HepG2 (cell line): ENCODE results near the gene NRL. TPM values are rescaled to one million over a fixed set of nuclear protein-coding genes. Genes with fewer than 3 reads are reported as not detected.

ENCODE experiments used
- CBX1 ChIP-seq: IDR thresholded peaks from one replicate; pipeline ENCODE4 v1.6.1; 2016; ENCODE audit warnings: antibody characterized with exemption, low read depth
- ELF1 ChIP-seq: sonication (generic); formaldehyde crosslinking; IDR thresholded peaks from 2 replicates; pipeline ENCODE4 v1.4.0; 2020; ENCODE audit warnings: missing genetic modification reagents
- HES4 ChIP-seq: sonication (generic); formaldehyde crosslinking; IDR thresholded peaks from 2 replicates; pipeline ENCODE4 v1.9.0; 2021; ENCODE audit warnings: mild to moderate bottlenecking, missing genetic modification reagents, borderline replicate concordance
- HMGA1 ChIP-seq: sonication (generic); formaldehyde crosslinking; conservative IDR thresholded peaks from 2 replicates; pipeline ENCODE4 v1.4.0; 2020; ENCODE audit warnings: missing genetic modification reagents
- KLF6 ChIP-seq: IDR thresholded peaks from 2 replicates; pipeline ENCODE4 v1.8.0; 2016; ENCODE audit warnings: missing biosample characterization, missing genetic modification reagents
- KMT2B ChIP-seq: IDR thresholded peaks from 2 replicates; pipeline ENCODE4 v1.6.1; 2016; ENCODE audit warnings: missing genetic modification reagents, missing compliant biosample characterization
- NFIC ChIP-seq: IDR thresholded peaks from 2 replicates; pipeline ENCODE4 v1.6.1; 2012; ENCODE audit warnings: mild to moderate bottlenecking, low read length, inconsistent platforms
- PRPF4 ChIP-seq: fragments of 200-400 bp; formaldehyde crosslinking; IDR thresholded peaks from 2 replicates; pipeline ENCODE4 v1.6.1; 2016; ENCODE audit warnings: low read length, low read depth; ENCODE audit not compliant: poor library complexity, severe bottlenecking
- RBM39 ChIP-seq: fragments of 200-400 bp; formaldehyde crosslinking; IDR thresholded peaks from one replicate; pipeline ENCODE4 v1.6.1; 2018; ENCODE audit warnings: antibody characterized with exemption, mild to moderate bottlenecking, low read depth, low read length; ENCODE audit not compliant: poor library complexity, severe bottlenecking
- SRF ChIP-seq: IDR thresholded peaks from 2 replicates; pipeline ENCODE4 v1.6.1; 2011; ENCODE audit warnings: mild to moderate bottlenecking, low read depth, low read length, moderate library complexity
- ZMYM3 ChIP-seq: sonication (generic); formaldehyde crosslinking; IDR thresholded peaks from 2 replicates; pipeline ENCODE4 v1.5.1; 2020; ENCODE audit warnings: mild to moderate bottlenecking, missing genetic modification reagents
- ZNF253 ChIP-seq: sonication (generic); formaldehyde crosslinking; IDR thresholded peaks from 2 replicates; pipeline ENCODE4 v1.8.0; 2022; ENCODE audit warnings: mild to moderate bottlenecking, missing genetic modification reagents, borderline replicate concordance
- ZNF460 ChIP-seq: sonication (generic); formaldehyde crosslinking; IDR thresholded peaks from 2 replicates; pipeline ENCODE4 v1.5.1; 2020; ENCODE audit warnings: missing genetic modification reagents, mild to moderate bottlenecking, borderline replicate concordance
- ZNF496 ChIP-seq: sonication (generic); formaldehyde crosslinking; IDR thresholded peaks from 2 replicates; pipeline ENCODE4 v1.8.1; 2023; ENCODE audit warnings: mild to moderate bottlenecking, moderate library complexity, missing genetic modification reagents; ENCODE audit not compliant: insufficient replicate concordance
- ZNF510 ChIP-seq: sonication (generic); formaldehyde crosslinking; IDR thresholded peaks from 2 replicates; pipeline ENCODE4 v1.4.0; 2020; ENCODE audit warnings: low read depth, mild to moderate bottlenecking, missing genetic modification reagents
- ZNF543 ChIP-seq: sonication (generic); formaldehyde crosslinking; IDR thresholded peaks from 2 replicates; pipeline ENCODE4 v1.4.0; 2020; ENCODE audit warnings: mild to moderate bottlenecking, missing genetic modification reagents
- ZNF792 ChIP-seq: IDR thresholded peaks from 2 replicates; pipeline ENCODE4 v1.6.1; 2016
- polyA plus RNA-seq, 8 experiments: library from polyadenylated mRNA; depleted of rRNA in 3 of 8; stranded (reverse) in 7 of 8; unstranded in 1 of 8; fragments of >200 nt; fragmentation: Illumina TruSeq in 4 of 8; extraction: Trizol in 4 of 8; gene quantifications; 2 replicates each; pipeline versions ENCODE4 v1.2.1 to v1.2.3, GENCODE V29; 2011 to 2016; ENCODE audit warnings: low read depth in 4 of 8, missing spikeins in 1 of 8, mixed read lengths in 1 of 8; ENCODE audit not compliant: insufficient read depth in 1 of 8
- total RNA-seq, 5 experiments: library from RNA; depleted of rRNA; stranded (reverse); fragments of >200 nt; fragmentation: Illumina TruSeq; extraction: Trizol; gene quantifications; 2 replicates each; pipeline ENCODE4 v1.2.3, GENCODE V29; 2016; ENCODE audit warnings: low read depth in 1 of 5
- TF ChIP-seq, protein P1 (sequence below): sonication (generic); formaldehyde crosslinking; IDR thresholded peaks from 2 replicates; pipeline ENCODE4 v1.9.0; 2021; ENCODE audit warnings: mild to moderate bottlenecking, missing genetic modification reagents
- TF ChIP-seq, protein P2 (sequence below): sonication (generic); formaldehyde crosslinking; IDR thresholded peaks from 2 replicates; pipeline ENCODE4 v1.5.1; 2020; ENCODE audit warnings: missing genetic modification reagents, mild to moderate bottlenecking, borderline replicate concordance

The NRL gene
- total and polyA plus RNA-seq, 2 of the 13 experiments (the other 11 are each of a cell fraction or from before 2014, with no cell fraction given): 2.5 to 4.7 TPM

DNA sequence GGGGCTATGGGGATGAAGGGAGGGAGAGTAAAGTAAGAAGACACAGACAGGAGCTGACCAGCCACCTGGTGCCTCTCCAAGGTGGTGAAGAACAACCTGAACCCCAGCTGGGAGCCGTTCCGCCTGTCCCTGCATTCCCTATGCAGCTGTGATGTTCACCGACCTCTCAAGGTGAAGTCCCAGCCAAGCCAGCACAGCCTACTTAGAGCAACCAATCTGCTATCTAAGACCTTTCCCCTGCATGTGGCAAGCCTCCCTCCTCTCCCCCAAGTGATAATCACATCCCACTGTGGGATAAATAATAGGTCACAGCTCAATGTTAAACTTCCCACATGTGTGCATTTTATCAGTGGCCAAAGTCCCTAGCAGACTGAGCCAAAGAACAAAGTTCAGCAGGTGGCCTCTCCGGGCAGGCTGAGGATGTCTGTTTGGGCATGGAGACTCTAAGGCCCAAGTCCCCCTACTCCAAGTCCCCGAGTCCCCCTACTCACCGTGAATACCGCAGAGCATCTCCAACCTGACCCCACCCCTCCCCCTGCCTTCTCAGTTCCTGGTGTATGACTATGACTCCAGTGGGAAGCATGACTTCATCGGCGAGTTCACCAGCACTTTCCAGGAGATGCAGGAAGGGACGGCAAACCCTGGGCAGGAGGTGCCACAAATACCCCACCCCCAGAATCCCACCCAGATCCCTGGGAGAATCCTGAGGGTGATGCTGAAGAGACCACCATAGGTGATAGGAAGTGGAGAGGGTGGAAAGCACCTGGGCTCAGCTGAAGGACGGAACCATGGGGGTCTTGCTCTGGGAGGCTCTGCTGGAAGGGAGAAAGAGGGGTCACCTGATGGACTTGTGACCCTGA, 39.9 kb downstream of the NRL start (continued):
- TF ChIP-seq, protein P1, sequence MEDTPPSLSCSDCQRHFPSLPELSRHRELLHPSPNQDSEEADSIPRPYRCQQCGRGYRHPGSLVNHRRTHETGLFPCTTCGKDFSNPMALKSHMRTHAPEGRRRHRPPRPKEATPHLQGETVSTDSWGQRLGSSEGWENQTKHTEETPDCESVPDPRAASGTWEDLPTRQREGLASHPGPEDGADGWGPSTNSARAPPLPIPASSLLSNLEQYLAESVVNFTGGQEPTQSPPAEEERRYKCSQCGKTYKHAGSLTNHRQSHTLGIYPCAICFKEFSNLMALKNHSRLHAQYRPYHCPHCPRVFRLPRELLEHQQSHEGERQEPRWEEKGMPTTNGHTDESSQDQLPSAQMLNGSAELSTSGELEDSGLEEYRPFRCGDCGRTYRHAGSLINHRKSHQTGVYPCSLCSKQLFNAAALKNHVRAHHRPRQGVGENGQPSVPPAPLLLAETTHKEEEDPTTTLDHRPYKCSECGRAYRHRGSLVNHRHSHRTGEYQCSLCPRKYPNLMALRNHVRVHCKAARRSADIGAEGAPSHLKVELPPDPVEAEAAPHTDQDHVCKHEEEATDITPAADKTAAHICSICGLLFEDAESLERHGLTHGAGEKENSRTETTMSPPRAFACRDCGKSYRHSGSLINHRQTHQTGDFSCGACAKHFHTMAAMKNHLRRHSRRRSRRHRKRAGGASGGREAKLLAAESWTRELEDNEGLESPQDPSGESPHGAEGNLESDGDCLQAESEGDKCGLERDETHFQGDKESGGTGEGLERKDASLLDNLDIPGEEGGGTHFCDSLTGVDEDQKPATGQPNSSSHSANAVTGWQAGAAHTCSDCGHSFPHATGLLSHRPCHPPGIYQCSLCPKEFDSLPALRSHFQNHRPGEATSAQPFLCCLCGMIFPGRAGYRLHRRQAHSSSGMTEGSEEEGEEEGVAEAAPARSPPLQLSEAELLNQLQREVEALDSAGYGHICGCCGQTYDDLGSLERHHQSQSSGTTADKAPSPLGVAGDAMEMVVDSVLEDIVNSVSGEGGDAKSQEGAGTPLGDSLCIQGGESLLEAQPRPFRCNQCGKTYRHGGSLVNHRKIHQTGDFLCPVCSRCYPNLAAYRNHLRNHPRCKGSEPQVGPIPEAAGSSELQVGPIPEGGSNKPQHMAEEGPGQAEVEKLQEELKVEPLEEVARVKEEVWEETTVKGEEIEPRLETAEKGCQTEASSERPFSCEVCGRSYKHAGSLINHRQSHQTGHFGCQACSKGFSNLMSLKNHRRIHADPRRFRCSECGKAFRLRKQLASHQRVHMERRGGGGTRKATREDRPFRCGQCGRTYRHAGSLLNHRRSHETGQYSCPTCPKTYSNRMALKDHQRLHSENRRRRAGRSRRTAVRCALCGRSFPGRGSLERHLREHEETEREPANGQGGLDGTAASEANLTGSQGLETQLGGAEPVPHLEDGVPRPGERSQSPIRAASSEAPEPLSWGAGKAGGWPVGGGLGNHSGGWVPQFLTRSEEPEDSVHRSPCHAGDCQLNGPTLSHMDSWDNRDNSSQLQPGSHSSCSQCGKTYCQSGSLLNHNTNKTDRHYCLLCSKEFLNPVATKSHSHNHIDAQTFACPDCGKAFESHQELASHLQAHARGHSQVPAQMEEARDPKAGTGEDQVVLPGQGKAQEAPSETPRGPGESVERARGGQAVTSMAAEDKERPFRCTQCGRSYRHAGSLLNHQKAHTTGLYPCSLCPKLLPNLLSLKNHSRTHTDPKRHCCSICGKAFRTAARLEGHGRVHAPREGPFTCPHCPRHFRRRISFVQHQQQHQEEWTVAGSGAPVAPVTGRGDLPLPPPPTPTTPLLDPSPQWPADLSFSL: no peak
- TF ChIP-seq NFIC: no peak
- TF ChIP-seq, protein P2, sequence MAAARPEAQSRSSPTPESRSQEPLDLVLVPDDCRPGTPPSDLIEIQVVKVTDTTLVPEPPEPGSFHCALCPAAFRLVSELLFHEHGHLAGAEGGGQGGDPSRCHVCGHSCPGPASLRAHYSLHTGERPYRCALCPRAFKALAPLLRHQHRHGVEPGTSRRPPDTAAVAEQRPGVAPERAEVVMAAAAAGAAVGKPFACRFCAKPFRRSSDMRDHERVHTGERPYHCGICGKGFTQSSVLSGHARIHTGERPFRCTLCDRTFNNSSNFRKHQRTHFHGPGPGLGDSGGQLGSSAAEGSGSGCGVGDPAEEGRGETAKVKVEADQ: no peak
- no peak for TF ChIP-seq ZNF253 (CRISPR knock-in tag)
- TF ChIP-seq KLF6 (CRISPR knock-in tag): no peak
- TF ChIP-seq KMT2B (CRISPR knock-in tag): no peak
- TF ChIP-seq RBM39: no peak
- TF ChIP-seq ZNF543 (CRISPR knock-in tag): 0 out of 2 replicates have a peak, but pooled peaks have one; percentile 44
- TF ChIP-seq SRF: no peak
- TF ChIP-seq CBX1: no peak
- TF ChIP-seq ELF1: no peak
- TF ChIP-seq HMGA1: no peak
- TF ChIP-seq ZNF460 (CRISPR knock-in tag): no peak
- TF ChIP-seq PRPF4: no peak
- peak; percentile 62 for TF ChIP-seq HES4 (CRISPR knock-in tag)
- no peak for TF ChIP-seq ZNF496 (CRISPR knock-in tag)
- no peak for TF ChIP-seq ZNF510 (CRISPR knock-in tag)
- TF ChIP-seq ZNF792 (CRISPR knock-in tag): no peak
- TF ChIP-seq ZMYM3 (CRISPR knock-in tag): peak; percentile 11; the same call in 1 of the 2 replicates
